IPS DF 19.7 (cell line): Measurements from ENCODE around the gene RTN4RL1.
"Not testable (repeated sequence)": the region's sequence is repeated elsewhere in the genome, so short reads cannot be mapped to it uniquely, and the experiment has no call there.

Experiments used
- DNase-seq: peaks from one replicate; pipeline ENCODE4 v3.0.0-alpha.2; 2013; ENCODE audit warnings: low read depth, low spot score

The RTN4RL1 gene

GRCh38 chr17:2003525-2003924 lies 21.6 kb downstream of the RTN4RL1 start:
- no peak for DNase-seq

- no peak for DNase-seq
Observed at GRCh38 chr17:2002767-2003329, 22.3 kb downstream of the RTN4RL1 start.

- DNase-seq, result no peak
Observed at GRCh38 chr17:1999557-2000251, 25.4 kb downstream of the RTN4RL1 start.

GRCh38 chr17:1997927-1998742 lies 27.0 kb downstream of the RTN4RL1 start:
- no peak for DNase-seq

- no peak for DNase-seq
Observed at GRCh38 chr17:1997289-1997926, 27.7 kb downstream of the RTN4RL1 start.

- DNase-seq, result no peak
Observed at GRCh38 chr17:1996800-1997288, 28.3 kb downstream of the RTN4RL1 start.

GRCh38 chr17:1995907-1996799 lies 29.0 kb downstream of the RTN4RL1 start:
- DNase-seq, result no peak

- no peak for DNase-seq
Observed at GRCh38 chr17:1995321-1995892, 29.7 kb downstream of the RTN4RL1 start.

GRCh38 chr17:1994707-1995106 lies 30.4 kb downstream of the RTN4RL1 start:
- DNase-seq, result no peak

GRCh38 chr17:1992541-1992940 lies 32.6 kb downstream of the RTN4RL1 start:
- DNase-seq, result no peak

- DNase-seq, result no peak
Observed at GRCh38 chr17:1989135-1989534, 36.0 kb downstream of the RTN4RL1 start.

GRCh38 chr17:1986783-1987451 lies 38.2 kb downstream of the RTN4RL1 start:
- no peak for DNase-seq

- DNase-seq, result peak; percentile 50
Observed at GRCh38 chr17:1985686-1986085, 39.4 kb downstream of the RTN4RL1 start.

GRCh38 chr17:1985093-1985492 lies 40.0 kb downstream of the RTN4RL1 start:
- DNase-seq, result no peak

GRCh38 chr17:1982793-1983366 lies 42.3 kb downstream of the RTN4RL1 start:
- DNase-seq, result not testable (repeated sequence)

GRCh38 chr17:1980665-1981250 lies 44.4 kb downstream of the RTN4RL1 start:
- DNase-seq, result no peak

GRCh38 chr17:1979182-1979985 lies 45.8 kb downstream of the RTN4RL1 start:
- no peak for DNase-seq

- no peak for DNase-seq
Observed at GRCh38 chr17:1978396-1978949, 46.7 kb downstream of the RTN4RL1 start.
